NCI-H187 (cell line): ENCODE data around the gene PLPP7.
"Not testable (repeated sequence)": the region's sequence is repeated elsewhere in the genome, so short reads cannot be mapped to it uniquely, and the experiment has no call there.

Source experiments
- DNase-seq, 2 experiments: peaks; one replicate each; lab custom pipeline; 2025; lab: John Stamatoyannopoulos, UW

PLPP7 gene

GRCh38 chr9:131266266-131267229, 23.0 kb upstream of the PLPP7 start:
- DNase-seq: no peak

GRCh38 chr9:131270171-131271015, 19.1 kb upstream of the PLPP7 start:
- no peak for DNase-seq

- not testable (repeated sequence) for DNase-seq
Measured at GRCh38 chr9:131271016-131271273, 18.6 kb upstream of the PLPP7 start.

DNA sequence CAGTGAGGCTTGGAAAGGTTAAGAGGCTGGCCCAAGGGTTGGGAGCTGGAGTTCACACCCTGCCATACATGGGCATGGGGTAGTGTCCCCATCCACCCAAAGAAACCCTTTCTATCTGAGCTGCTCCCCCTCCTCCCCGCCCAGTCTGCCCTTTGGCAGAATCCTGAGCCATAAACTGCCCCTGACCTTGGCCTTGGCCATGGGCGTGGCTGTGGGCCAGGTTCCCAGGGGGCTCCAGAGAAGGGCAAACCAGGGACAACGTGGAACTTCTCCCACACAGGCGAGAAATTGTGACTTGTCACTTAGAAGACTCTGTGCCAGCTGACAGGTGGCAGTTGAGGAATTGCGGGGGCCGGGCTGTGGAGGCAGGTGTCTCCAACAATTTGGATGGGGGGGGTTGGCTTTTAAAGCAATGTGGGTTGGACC, 18.0 kb upstream of the PLPP7 start:
- DNase-seq: no peak

DNA sequence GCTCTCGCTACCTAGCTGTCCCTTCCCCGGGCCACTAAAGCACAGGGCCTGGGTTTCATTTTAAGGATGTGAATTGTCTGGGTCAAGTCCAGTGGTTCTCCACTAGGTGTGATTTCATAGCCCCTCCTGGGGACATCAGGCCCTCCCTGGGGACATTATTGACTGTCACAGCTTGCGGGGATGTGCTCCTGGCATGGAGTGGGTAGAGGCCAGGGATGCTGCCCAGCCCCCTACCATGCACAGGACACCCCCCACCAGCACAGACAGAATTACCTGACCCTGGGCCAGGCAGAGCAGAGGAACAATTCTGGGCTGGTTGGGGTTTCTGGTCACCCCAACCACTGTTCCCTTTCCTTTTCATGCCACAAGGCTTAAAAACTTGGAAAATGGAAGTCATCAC, 17.3 kb upstream of the PLPP7 start:
- no peak for DNase-seq

- DNase-seq: no peak
Measured at GRCh38 chr9:131273146-131273855, 16.2 kb upstream of the PLPP7 start.

DNA sequence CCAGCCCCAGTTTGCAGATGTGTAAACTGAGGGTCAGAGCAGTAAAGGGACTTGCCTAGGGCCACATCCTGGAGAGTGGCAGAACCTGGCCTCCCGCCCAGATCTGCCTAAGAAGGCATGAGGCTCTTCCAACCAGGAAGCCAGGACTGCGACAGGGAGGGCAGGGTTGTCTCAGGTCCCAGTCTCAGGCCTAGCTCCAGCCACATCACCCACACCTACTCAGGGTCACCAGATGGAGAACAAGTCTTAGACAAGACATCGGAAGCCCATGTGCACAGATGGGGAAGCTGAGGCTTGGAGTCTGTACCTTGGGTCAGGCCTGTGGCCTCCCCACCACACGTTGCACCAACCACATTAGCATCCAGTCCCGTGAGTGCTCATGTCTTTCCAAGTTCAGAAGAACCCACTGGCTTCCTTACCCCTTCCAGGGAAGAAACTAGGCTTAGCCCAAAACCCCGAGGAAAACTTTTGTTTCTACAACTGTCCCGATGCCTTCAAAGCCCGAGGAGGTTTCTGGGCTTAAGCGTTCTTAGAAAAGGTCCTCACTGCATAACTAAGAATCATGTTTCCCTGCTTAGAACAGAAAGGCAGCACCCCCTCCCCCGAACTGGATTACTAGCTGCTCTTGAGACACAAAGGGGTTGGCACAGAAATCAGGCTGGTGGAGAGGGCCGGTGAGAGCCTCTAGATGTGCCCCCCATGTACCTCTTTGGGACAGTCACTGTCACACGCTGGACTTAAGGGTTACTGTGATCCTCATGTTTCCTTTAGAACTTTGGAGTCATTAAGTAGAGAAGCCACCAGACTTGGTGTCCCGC, 15.5 kb upstream of the PLPP7 start:
- DNase-seq: no peak

- DNase-seq: no peak
Measured at GRCh38 chr9:131274674-131275331, 14.7 kb upstream of the PLPP7 start.

DNA sequence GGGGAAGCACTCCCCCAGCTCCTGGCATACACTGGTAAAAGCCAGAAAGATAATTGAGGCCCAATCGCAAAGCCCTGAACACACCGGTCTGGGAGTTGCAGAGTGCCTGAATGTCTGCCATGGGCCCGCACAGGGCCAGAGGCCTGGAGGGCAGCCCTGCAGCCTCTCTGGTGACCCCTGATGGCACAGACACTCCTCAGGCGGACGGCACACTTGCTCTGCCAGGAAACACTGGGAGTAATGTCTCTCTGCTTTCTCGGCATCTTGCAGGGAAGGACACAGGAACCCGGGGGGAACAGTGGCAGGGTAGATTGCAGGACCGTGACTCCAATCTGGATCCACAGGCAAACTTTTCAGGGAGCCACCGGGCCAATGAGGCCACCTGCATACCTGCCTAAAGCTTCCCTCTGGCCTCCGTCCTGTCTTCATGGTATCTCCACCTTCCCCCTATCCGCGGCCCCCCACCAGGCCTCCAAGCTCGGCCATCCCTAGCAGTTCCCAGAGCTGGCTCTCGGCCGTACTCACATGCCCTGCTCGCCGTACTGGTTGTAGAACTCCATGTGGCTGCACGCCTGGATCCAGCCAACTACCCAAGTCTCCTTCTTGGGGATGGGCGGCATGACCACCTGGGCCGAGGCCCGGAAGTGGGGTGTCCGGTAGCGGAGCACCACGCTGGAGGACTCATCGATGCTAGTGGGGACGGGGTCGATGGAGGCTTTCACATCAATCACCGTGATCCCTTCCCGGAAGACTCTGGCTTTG, 14.0 kb upstream of the PLPP7 start:
- DNase-seq: no peak

DNA sequence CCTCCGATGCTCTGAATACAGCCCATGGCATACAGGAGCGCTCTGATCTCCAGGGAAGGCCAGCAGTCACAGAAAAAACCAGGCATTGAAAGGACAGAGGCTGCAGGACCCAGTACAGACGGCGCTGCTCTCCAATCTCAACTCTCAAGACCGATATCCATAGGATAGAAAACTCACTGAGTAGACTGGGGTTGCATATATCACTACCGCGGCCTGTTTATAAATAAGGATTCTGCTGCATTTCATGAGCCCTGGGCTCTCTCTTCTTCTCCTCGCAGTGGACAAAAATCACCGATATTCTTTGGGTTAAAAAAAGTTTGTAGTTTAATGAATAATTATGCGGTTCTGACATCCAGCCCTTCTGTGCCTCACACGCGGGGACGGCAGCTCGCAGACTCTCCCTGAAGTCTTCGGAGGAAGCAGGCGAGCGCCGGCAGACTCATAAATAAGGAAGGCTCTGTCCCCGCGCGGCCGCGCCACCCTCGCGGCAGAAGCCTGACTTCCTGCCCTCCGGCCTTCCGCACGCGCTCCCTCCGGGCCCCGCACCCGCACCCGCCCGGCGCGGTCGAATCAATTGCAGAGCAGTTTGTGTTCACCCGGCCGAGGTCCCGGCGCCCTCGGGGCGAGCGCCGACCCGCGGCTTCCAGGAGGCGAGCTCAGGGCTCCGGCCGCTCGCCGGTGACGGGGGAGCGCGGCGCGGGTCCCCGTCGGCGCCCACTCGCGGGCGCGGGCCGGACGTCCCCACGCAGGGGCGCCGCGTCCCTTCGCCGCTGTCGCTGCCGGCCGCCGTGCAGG, 13.2 kb upstream of the PLPP7 start, which contains the start of gene FAM78A:
FAM78A (minus strand) TSS at position 417 of the 795 bp plus-strand sequence; CDS start at position 86, 331 bp downstream.
- DNase-seq: no peak

DNA sequence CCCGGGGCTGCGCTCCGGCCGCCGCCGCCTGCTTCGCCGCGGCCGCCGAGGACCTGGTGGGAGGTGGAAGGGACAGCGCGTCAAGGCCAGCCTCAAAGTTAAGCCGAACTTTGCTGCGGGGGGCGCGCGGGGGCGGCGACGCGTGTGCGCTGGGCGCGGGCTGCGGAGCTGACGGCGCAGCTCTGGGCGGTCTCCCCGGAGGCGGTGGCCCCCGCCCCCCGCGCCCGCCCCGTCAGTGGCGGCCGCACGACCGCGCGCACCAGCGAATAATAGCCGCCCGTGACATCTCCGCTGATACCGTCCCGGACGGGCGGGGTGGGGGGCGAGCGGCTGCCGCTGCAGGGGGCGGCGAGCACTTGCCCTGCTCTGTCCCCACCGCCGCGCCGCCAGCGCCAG, 12.6 kb upstream of the PLPP7 start:
- DNase-seq: no peak

GRCh38 chr9:131277287-131277909, 12.1 kb upstream of the PLPP7 start:
- no peak for DNase-seq

DNA sequence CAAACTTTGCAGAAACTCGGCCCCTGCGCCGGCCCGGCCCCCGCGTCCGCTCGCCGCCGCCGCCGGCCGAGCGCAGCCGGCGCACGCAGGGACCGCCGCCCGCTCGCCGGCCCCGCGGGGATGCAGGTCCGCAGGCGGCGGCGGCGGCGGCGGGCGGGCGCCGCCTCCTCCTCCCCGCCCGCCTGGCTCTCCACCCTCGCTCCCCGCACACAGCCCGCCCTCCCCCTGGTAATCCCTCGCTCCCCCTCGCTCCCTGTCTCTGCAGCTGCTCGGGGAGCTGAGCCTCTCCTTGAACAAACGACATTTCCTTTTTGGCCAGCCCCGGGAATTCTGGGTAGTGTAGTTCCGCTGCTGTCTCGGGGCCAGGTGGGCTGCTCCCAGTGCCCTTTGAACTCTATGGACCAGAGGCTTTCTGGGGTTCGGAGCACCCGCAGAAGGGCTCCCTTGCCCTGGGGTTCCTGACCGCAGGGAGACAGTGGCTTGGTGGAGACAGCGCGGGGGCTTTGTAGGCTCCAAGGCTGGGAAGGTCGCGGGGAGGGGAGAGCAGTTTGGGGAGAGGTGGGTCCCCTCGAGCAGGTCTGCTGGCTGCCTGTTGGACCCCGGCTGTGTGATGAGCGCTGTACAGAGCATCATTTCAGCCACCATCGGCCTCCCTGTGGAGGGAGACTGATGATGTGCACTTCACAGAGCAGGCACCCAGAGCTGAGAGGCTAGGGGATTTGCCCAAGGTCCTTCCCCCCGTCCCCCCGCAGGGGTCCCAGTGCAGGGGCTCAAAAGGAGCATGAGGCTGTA, 11.4 kb upstream of the PLPP7 start:
- peak in 1 of 2 experiments; percentile 20 for DNase-seq

- no peak for DNase-seq
Measured at GRCh38 chr9:131278702-131279111, 10.8 kb upstream of the PLPP7 start.

DNA sequence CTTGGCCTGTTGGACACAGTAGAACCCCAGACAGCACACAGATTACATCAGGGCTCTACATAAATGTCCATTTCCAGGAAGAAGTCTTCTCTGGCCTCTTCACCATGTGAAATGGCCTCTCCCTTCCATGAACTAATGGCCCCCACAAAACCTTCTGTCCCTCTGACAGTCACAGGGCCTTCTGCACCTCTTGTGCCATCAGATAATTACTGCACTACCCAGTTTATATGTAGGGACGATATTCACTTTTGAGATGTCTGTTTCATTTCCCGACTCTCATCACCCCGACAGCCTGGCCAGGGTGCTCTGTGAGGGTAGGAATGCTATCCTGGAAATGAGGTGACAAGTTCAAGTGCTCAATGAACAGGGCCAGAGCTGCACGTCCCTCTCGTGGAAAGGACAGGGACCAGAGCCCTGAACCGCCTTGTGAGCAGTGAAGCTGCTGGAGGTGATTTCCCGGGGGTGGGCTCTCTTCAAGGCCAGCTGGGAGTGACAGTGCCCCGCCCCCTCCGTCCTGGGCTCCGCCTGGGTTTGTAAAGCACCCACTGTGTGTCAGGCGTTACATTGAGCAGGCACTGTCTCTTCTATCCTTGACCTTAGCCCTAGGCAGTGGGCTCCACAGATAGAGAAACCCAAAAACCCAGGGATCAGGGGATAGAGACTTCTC, 10.2 kb upstream of the PLPP7 start:
- DNase-seq: no peak

GRCh38 chr9:131279863-131280570, 9.5 kb upstream of the PLPP7 start:
- no peak for DNase-seq

DNA sequence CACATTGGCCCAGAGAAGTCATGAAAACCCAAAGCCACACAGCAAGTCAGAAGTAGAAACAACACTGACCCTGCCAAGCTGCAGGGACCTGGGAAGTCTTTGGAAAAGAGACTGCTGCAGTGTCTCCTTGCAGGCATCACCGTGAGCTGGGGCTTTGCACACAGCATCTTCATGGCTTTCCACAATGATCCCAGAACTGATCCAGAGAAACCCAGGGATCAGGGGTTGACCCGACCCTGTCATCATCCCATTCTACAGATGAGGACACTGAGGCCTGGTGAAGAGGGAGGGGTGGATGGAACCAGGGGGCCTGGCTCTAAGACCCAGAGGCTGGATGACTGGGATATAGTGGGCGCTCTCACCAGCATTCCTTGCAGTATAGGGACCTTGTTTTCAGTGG, 8.9 kb upstream of the PLPP7 start:
- DNase-seq: no peak
